Prostate gland (tissue), 2 donors: Measurements from ENCODE around the gene KCNH2.

Experiments used
- CTCF ChIP-seq, 4 experiments: fragments of 200-600 bp in 2 of 4; fragments of 450-650 bp in 2 of 4; sonication (generic) in 2 of 4; IDR thresholded peaks; 1 replicate in 3 of 4; 2 replicates in 1 of 4; pipeline ENCODE4 v1.5.1; 2016 to 2019; ENCODE audit warnings: antibody characterized with exemption in 4 of 4, mild to moderate bottlenecking in 2 of 4, moderate library complexity in 2 of 4
- POLR2A ChIP-seq: fragments of 450-650 bp; IDR thresholded peaks from one replicate; pipeline ENCODE4 v1.6.1; 2016; ENCODE audit warnings: antibody characterized with exemption, mild to moderate bottlenecking
- POLR2AphosphoS5 ChIP-seq: sonication (generic); formaldehyde crosslinking; IDR thresholded peaks from one replicate; pipeline ENCODE4 v1.6.1; 2017; ENCODE audit warnings: antibody characterized with exemption

GRCh38 chr7:150917969-150918368 lies 60.2 kb downstream of the KCNH2 start:
- no peak for TF ChIP-seq CTCF (IDR thresholded peaks at IDR 0.05)
- no peak for TF ChIP-seq POLR2A
- no peak for TF ChIP-seq POLR2AphosphoS5
